NCI-H446 (cell line): Measurements from ENCODE around the gene TPRX1.
"Not testable (repeated sequence)": the region's sequence is repeated elsewhere in the genome, so short reads cannot be mapped to it uniquely, and the experiment has no call there.

Experiments
- DNase-seq, 2 experiments: peaks; one replicate each; lab custom pipeline; 2025; lab: John Stamatoyannopoulos, UW

Gene TPRX1, protein sequence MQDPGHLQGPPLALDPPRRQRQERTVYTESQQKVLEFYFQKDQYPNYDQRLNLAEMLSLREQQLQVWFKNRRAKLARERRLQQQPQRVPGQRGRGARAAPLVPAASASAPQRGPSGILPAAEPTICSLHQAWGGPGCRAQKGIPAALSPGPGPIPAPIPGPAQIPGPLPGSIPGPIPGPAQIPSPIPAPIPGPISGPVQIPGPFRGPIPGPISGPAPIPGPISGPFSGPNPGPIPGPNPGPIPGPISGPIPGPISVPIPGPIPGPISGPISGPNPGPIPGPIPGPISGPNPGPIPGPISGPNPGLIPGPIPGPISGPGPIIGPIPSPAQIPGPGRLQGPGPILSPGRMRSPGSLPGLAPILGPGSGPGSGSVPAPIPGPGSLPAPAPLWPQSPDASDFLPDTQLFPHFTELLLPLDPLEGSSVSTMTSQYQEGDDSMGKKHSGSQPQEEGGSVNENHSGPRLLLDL

DNA sequence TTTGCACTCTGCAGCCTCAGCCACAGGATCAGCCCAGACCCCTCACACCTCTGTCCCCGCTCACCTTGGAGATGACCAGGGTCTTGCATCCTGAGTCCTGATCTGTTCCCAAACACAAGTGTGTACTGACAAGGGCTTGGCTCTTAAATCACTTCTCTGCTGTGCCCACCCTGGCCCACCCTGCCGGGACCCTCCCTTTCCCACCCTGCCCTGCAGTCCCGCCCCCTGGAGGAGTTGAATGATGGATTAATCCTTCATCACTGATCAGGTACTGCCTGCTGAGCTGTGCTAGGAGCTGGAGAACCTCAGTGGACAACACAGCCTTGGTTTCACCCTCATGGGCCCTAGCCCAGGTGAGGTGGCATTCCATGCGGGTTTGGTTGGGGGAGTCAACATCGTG, at the start of gene TPRX1:
Gene TPRX1, minus strand, starts transcription at position 101 of the 400 bp plus-strand sequence. Its CDS starts 12 bp downstream, at position 89.
- not testable (repeated sequence) for DNase-seq

- DNase-seq: no peak
Observed at GRCh38 chr19:47853003-47853402, 48.7 kb upstream of the TPRX1 start.

- no peak for DNase-seq
Observed at GRCh38 chr19:47848823-47849473, 44.6 kb upstream of the TPRX1 start.

GRCh38 chr19:47848425-47848822, 44.1 kb upstream of the TPRX1 start:
- no peak for DNase-seq

GRCh38 chr19:47842941-47843340, 38.6 kb upstream of the TPRX1 start:
- no peak for DNase-seq

DNA sequence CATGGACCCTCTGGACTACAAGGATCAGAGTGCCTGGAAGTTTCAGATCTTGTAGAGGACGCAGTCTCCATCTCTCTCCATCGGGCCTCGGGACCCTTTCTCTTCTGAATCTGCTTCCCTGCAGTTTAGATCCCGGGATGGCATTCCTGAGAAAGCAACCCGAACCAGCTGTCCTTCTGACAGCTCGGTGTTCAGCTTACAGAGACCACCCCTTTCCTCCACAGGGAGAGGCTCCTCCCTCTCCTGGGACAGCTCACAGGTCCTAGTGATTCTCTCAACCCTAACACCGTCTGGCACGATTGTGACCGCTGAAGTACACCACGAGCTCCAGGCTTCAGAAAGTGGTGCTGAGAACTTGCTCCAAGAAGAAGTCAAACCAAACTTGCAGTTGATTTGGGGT, 35.6 kb upstream of the TPRX1 start:
- DNase-seq: no peak

DNA sequence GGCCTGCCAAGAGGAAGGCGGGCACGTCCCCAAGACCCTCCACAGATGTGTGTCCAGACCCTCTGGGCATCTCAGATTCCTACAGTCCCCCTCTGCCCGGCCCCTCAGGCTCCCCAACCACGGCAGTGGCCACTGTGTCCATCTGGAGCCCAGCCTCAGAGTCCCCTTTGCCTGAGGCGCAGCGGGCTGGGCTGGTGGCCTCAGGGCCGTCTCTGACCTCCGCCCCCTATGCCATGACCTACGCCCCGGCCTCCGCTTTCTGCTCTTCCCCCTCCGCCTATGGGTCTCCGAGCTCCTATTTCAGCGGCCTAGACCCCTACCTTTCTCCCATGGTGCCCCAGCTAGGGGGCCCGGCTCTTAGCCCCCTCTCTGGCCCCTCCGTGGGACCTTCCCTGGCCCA, 35.1 kb upstream of the TPRX1 start:
- DNase-seq: no peak

- no peak for DNase-seq
Observed at GRCh38 chr19:47836038-47836437, 31.7 kb upstream of the TPRX1 start.

- no peak for DNase-seq
Observed at GRCh38 chr19:47832723-47833122, 28.4 kb upstream of the TPRX1 start.

DNA sequence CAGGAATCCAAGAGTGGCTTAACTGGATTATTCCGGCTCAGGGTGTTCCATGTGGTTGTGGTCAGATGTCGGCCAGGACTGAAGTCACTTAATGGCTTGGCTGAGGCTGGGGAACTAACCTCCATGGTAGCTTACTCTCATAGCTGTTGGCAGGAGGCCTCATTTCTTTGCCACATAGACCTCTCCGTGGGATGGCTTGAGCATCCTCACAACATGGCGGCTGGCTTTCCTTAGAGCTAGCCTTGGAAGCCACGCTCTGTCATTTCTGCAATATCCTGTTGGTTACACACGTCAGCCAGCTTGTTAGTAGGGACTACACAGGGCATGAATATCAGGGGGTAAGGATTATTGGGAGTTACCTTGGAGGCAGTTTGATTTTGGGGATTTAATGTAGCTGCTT, 22.4 kb upstream of the TPRX1 start:
- no peak for DNase-seq

DNA sequence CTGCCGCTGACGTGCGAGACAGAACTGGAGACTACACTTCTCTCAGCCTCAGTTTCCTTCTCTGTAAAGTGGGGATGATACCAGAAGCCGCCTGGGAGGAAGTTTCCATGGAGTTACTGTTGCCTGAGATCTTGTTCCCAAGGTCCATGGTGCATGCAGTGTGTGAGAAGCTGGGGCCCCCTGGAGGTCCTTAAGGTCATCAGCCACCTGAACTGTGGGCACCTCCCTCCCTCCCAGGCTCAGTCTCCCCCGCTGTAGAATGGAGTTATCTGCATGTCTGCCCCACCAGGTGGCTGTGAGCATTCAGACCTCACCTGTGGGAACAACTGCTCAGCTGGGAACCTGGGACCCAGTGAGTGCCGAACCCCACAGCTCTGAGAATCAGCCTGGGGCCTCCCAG, 20.0 kb upstream of the TPRX1 start:
- no peak for DNase-seq

- DNase-seq: no peak
Observed at GRCh38 chr19:47821460-47822020, 17.2 kb upstream of the TPRX1 start, which contains the start of gene CRX. CRX (plus strand) TSS chr19:47821937; CDS start chr19:47834444, 12,507 bp downstream.

GRCh38 chr19:47820410-47820809, 16.1 kb upstream of the TPRX1 start:
- no peak for DNase-seq

DNA sequence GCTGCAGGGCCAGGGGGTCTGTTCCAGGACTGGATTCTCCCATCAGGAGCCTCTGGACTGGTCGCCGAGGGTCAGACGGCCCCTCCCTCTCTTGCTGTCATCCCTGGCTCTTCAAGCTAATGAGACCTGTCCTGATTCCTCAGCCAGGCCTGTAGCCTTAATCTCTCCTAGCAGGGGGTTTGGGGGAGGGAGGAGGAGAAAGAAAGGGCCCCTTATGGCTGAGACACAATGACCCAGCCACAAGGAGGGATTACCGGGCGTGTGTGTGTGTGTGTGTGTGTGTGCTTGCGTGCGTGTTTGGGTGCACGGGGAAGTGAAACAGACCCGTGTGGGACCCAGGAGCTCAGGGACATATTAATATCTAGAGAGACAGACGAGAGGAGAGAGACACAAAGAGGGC, 15.5 kb upstream of the TPRX1 start:
- no peak for DNase-seq

- not testable (repeated sequence) for DNase-seq
Observed at GRCh38 chr19:47818221-47818620, 13.9 kb upstream of the TPRX1 start.

DNA sequence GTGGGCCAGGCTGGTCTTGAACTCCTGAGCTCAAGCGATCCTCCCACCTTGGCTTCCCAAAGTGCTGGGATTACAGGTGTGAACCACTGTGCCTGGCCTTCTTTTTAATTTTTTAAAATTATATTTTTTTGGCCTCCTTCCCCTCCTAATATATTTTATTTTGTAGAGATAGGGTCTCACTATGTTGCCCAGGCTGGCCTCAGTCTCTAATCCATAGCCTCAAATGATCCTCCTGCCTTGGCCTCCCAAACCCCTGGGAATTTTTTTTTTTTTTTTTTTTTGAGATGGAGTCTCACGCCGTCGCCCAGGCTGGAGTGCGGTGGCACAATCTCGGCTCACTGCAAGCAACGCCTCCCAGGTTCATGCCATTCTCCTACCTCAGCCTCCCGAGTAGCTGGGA, 11.9 kb upstream of the TPRX1 start:
- DNase-seq: not testable (repeated sequence)

GRCh38 chr19:47813995-47814328, 9.6 kb upstream of the TPRX1 start:
- DNase-seq: no peak

GRCh38 chr19:47813304-47813994, 9.1 kb upstream of the TPRX1 start:
- peak; percentile 60 to 73 for DNase-seq

GRCh38 chr19:47806435-47806834, 2.1 kb upstream of the TPRX1 start:
- DNase-seq: no peak

DNA sequence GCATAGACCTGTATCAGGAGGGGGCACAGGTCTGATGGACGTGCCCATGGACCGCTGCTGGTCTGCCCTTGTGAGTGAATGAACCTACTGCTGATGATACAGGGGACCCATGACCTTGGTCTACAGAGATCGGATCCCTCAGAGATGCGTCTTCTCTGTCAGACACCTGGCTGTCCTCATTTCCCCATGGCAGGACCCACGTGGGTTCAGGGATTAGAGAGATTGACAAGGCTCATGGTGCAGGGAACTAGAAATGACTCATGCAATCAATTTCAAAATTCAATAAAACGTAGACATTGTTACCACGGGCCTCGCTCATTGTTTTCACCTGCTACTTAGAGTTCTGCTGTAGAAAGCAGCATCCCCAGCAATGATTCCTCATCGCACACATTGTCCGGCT, 962 bp upstream of the TPRX1 start:
- DNase-seq: no peak

DNA sequence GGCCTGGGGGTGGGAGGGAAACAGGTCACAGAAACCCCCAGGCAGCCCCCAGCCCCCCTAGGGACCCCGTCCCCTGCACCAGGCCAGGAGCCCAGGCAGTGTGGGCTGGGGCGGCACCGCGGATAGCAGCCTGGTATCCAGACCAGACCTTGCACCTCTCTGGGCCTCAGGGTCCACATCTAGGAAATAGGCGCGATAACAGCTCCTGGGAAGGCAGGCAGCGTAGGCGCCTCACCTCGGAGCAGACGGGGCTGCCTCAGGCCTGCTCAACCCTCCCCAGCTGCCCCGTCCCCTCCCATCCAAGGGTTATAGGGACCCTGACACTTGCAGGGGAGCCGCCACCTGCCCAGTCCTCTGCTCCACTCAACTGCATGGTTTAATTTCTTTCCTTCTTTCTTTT, 680 bp downstream of the TPRX1 start:
- DNase-seq: not testable (repeated sequence)

DNA sequence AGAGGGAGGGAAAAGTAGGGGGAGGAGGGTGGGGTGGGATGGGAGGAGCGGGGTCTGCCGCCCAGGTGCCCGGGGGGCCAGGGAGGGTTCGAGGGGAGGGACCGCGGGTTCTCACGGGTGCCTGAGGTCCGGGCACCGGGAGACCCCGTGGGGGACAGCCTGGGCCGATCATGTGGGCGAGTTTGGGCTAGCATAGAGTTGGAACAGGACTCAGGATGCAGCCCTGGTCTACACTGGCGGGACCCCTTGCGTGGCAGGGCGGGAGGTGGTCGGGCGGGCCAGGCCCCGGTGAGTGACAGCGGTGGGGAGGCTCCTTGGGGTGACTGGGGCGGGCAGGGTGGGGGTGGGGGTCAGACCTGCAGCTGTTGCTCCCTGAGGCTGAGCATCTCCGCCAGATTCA, 1.2 kb downstream of the TPRX1 start:
- not testable (repeated sequence) for DNase-seq
